GM12878 (cell line): ENCODE results near the gene CD33. TPM values are rescaled to one million over a fixed set of nuclear protein-coding genes. Genes with fewer than 3 reads are reported as not detected.

Experiments used
- ATAC-seq: fragments of 200-7000 bp; cut with Tn5 transposase; 3 replicates; pipeline ENCODE4 v1.9.1; 2020; ENCODE audit warnings: mild to moderate bottlenecking, moderate library complexity
- BruUV-seq: library from RNA; stranded (reverse); fragments of 400-500 nt; replicated peaks from 2 replicates; lab custom pipeline; 2021; lab: Mats Ljungman, UMichigan
- CTCF ChIA-PET: fragments of 300-600 bp; sonication (Branson Sonifier 250); formaldehyde crosslinking; extraction: SDS; loops from one replicate; lab custom pipeline; 2021; ENCODE audit warnings: inconsistent platforms; lab: Yijun Ruan, JAX
- POLR2A ChIA-PET: fragments of 350-600 bp; formaldehyde crosslinking; extraction: SDS; loops from one replicate; lab custom pipeline; 2021; ENCODE audit warnings: inconsistent platforms; lab: Charles Lee
- RAD21 ChIA-PET: fragments of 300-600 bp; sonication (Branson Sonifier 250); formaldehyde crosslinking; loops from one replicate; lab custom pipeline; 2023; ENCODE audit warnings: antibody characterized with exemption; ENCODE audit not compliant: unreplicated experiment; lab: Charles Lee
- SMC1A ChIA-PET: fragments of 300-600 bp; sonication (Branson Sonifier 250); formaldehyde crosslinking; loops from one replicate; lab custom pipeline; 2023; ENCODE audit not compliant: unreplicated experiment, uncharacterized antibody; lab: Charles Lee
- DNase-seq: peaks from one replicate; pipeline ENCODE4 v3.0.0-alpha.2; 2011; ENCODE audit warnings: low read depth, low spot score
- FAIRE-seq: peaks from 3 replicates; lab custom pipeline; 2011; peaks lifted over from hg19 to GRCh38; lab: Jason Lieb, UNC
- H2AFZ ChIP-seq: 2 replicates; pipeline ENCODE4 v1.6.0; 2011; ENCODE audit warnings: low read depth, low read length, control low read depth; ENCODE audit not compliant: control insufficient read depth
- H3K27ac ChIP-seq: 2 replicates; pipeline ENCODE4 v1.5.1; 2011; ENCODE audit warnings: control low read depth; ENCODE audit not compliant: control insufficient read depth, insufficient read depth
- H3K27me3 ChIP-seq, 2 experiments: replicated peaks in 1 of 2; 2 replicates each; pipeline versions ENCODE4 v1.6.0 to v1.6.1; 2011; ENCODE audit warnings: low read length in 1 of 2; ENCODE audit not compliant: control insufficient read depth in 2 of 2, insufficient read depth in 2 of 2
- H3K36me3 ChIP-seq, 2 experiments: 2 replicates each; pipeline ENCODE4 v1.5.1; 2011; ENCODE audit warnings: low read length in 1 of 2; ENCODE audit not compliant: control insufficient read depth in 2 of 2, insufficient read depth in 2 of 2
- H3K4me1 ChIP-seq: 2 replicates; pipeline ENCODE4 v1.6.1; 2011; ENCODE audit warnings: mild to moderate bottlenecking, low read length, moderate library complexity, mixed read lengths; ENCODE audit not compliant: control insufficient read depth, insufficient read depth
- H3K4me2 ChIP-seq: 2 replicates; pipeline ENCODE4 v1.6.0; 2011; ENCODE audit warnings: control low read depth; ENCODE audit not compliant: control insufficient read depth, insufficient read depth
- H3K4me3 ChIP-seq: fragments of 200-600 bp; sonication (generic); 2 replicates; pipeline ENCODE4 v1.5.1; 2016
- H3K79me2 ChIP-seq: 2 replicates; pipeline ENCODE4 v1.6.0; 2011; ENCODE audit warnings: low read length; ENCODE audit not compliant: control insufficient read depth, insufficient read depth
- H3K9ac ChIP-seq: 2 replicates; pipeline ENCODE4 v1.8.0; 2011; ENCODE audit warnings: low read length, control low read depth, mixed read lengths; ENCODE audit not compliant: control insufficient read depth, insufficient read depth
- H3K9me3 ChIP-seq: replicated peaks from 3 replicates; pipeline ENCODE4 v1.5.1; 2011; ENCODE audit warnings: mild to moderate bottlenecking, low read length; ENCODE audit not compliant: control insufficient read depth, insufficient read depth
- H4K20me1 ChIP-seq: 2 replicates; pipeline ENCODE4 v1.6.0; 2011; ENCODE audit not compliant: control insufficient read depth, insufficient read depth
- ATF2 ChIP-seq: IDR thresholded peaks from 2 replicates; pipeline ENCODE4 v1.6.1; 2012; ENCODE audit warnings: low read length, inconsistent platforms
- BCL11A ChIP-seq: IDR thresholded peaks from 2 replicates; pipeline ENCODE4 v1.6.1; 2011; ENCODE audit warnings: low read depth, low read length
- HCFC1 ChIP-seq: fragments of 150-350 bp; IDR thresholded peaks from 2 replicates; pipeline ENCODE4 v1.6.1; 2014; ENCODE audit warnings: low read length
- KDM1A ChIP-seq: fragments of 200-600 bp; sonication (generic); IDR thresholded peaks from 2 replicates; pipeline ENCODE4 v1.6.1; 2016; ENCODE audit warnings: borderline replicate concordance
- KLF5 ChIP-seq: fragments of 450-650 bp; IDR thresholded peaks from 2 replicates; pipeline ENCODE4 v1.6.1; 2014; ENCODE audit warnings: mild to moderate bottlenecking; ENCODE audit not compliant: partially characterized antibody
- MTA3 ChIP-seq: IDR thresholded peaks from 2 replicates; pipeline ENCODE4 v1.6.1; 2012; ENCODE audit warnings: low read length, inconsistent platforms, borderline replicate concordance
- NFXL1 ChIP-seq: fragments of 450-650 bp; IDR thresholded peaks from 2 replicates; pipeline ENCODE4 v1.6.1; 2017; ENCODE audit warnings: antibody characterized with exemption, mild to moderate bottlenecking, borderline replicate concordance
- STAT3 ChIP-seq: IDR thresholded peaks from 2 replicates; pipeline ENCODE4 v1.6.1; 2011; ENCODE audit warnings: low read depth, low read length, improper control_type of control experiment
- SUPT20H ChIP-seq: IDR thresholded peaks from 2 replicates; pipeline ENCODE4 v1.6.1; 2011; ENCODE audit warnings: low read depth, mild to moderate bottlenecking, low read length, moderate library complexity, borderline replicate concordance; ENCODE audit not compliant: control insufficient read depth
- ZNF384 ChIP-seq: IDR thresholded peaks from 2 replicates; pipeline ENCODE4 v1.6.1; 2012; ENCODE audit warnings: low read depth, mild to moderate bottlenecking, low read length, improper control_type of control experiment, borderline replicate concordance
- WGBS: methylation state at CpG from one replicate; pipeline ENCODE4 v1.1.6; 2016; ENCODE audit warnings: low lambda C conversion rate; ENCODE audit not compliant: insufficient replicate concordance, insufficient coverage; ENCODE audit errors: missing lambda C conversion rate; 5-methylcytosine and 5-hydroxymethylcytosine counted together
- in situ Hi-C: fragments of 300-500 bp; cut with MboI; formaldehyde crosslinking; loops from 9 replicates; pipeline ENCODE4 v1.14.3; 2018; ENCODE audit warnings: mixed read lengths
- intact Hi-C: fragments of 100-400 bp; cut with micrococcal nuclease; formaldehyde crosslinking; loops from one replicate; pipeline ENCODE4 v1.14.2; 2022; ENCODE audit not compliant: unreplicated experiment
- polyA plus RNA-seq, 11 experiments: library from polyadenylated mRNA; depleted of rRNA in 4 of 11; unstranded in 6 of 11; stranded (reverse) in 5 of 11; fragments of >200 nt; fragmentation: Nextera tagmentation in 4 of 11; fragmentation: Illumina TruSeq in 1 of 11; extraction: Ambion mirVana in 4 of 11; extraction: Trizol in 1 of 11; gene quantifications; 1 replicate in 1 of 11; 2 replicates in 10 of 11; pipeline versions ENCODE4 v1.2.1 to v1.2.3, GENCODE V29; 2011 to 2016; ENCODE audit warnings: inconsistent platforms in 2 of 11, missing spikeins in 2 of 11, low read depth in 1 of 11
- total RNA-seq, 4 experiments: library from RNA; depleted of rRNA in 3 of 4; stranded (reverse); fragments of >200 nt in 3 of 4; fragmentation: Illumina TruSeq in 1 of 4; extraction: Trizol in 1 of 4; gene quantifications; 2 replicates each; pipeline versions ENCODE4 v1.2.1 to v1.2.3, GENCODE V29; 2013 to 2021

CD33 gene
- total and polyA plus RNA-seq, 10 of the 15 experiments (the other 5 are each of a cell fraction or from before 2014, with no cell fraction given) = 0.29 to 17.9 (median 0.72) TPM; not detected in 1

GRCh38 chr19:51252306-51253079 is 27.6 kb downstream of the CD33 start (continued):
- TF ChIP-seq KLF5 = no peak
- no peak for TF ChIP-seq KDM1A
- TF ChIP-seq NFXL1 = no peak

GRCh38 chr19:51253088-51253806 is 28.4 kb downstream of the CD33 start:
- in situ Hi-C loops = no loop called here
- H3K4me2 ChIP-seq = no peak overlapping the region
- no peaks in the 10 kb centered on the region; the same call in 2 of the 3 replicates for H3K9me3 ChIP-seq
- H3K4me3 ChIP-seq = no peak overlapping the region
- ChIA-PET POLR2A (no interaction called here), CTCF (interaction anchor here (0.7 to 1.3 kb wide), 2 partner anchors 18 to 25 kb away, joined by 3 to 4 read pairs; no protein-coding TSS in a partner anchor), SMC1A (interaction anchor here (0.8 kb wide), 1 partner anchor 88 kb away, joined by 3 read pairs; no protein-coding TSS in a partner anchor), RAD21 (no interaction called here)
- no peaks in the 10 kb centered on the region for H3K36me3 ChIP-seq
- no peak for DNase-seq
- H3K27me3 ChIP-seq = no peaks in the 10 kb centered on the region; a peak in 1 of 4 replicates
- FAIRE-seq = no peak
- TF ChIP-seq BCL11A = no peak
- no peak for TF ChIP-seq ZNF384
- no peak for TF ChIP-seq SUPT20H
- no peak for TF ChIP-seq ATF2
- no peak for TF ChIP-seq MTA3
- TF ChIP-seq HCFC1 = no peak
- no peak for TF ChIP-seq STAT3
- no peak overlapping the region for H3K27ac ChIP-seq
- no TSS peak for BruUV-seq
- H4K20me1 ChIP-seq = no peaks in the 10 kb centered on the region
- no peaks in the 10 kb centered on the region for H3K79me2 ChIP-seq
- no peak overlapping the region for H3K9ac ChIP-seq
- 0% methylated on average over 1 of the region's 1 CpG for WGBS
- intact Hi-C loops = no loop called here
- ATAC-seq = no peak
- H2AFZ ChIP-seq = no peak overlapping the region
- no peaks in the 10 kb centered on the region for H3K4me1 ChIP-seq
